Heart left ventricle (tissue), 13 donors: Measurements from ENCODE around the gene FOXK1.

Experiments
- CTCF ChIP-seq, 12 donors: fragments of 200-600 bp; sonication (generic) in 4 of 12; IDR thresholded peaks; one replicate each; pipeline versions ENCODE4 v1.5.0 to v1.8.0; 2018 to 2022; ENCODE audit warnings: antibody characterized with exemption in 12 of 12, mild to moderate bottlenecking in 5 of 12
- POLR2A ChIP-seq, 2 donors: fragments of 450-650 bp; IDR thresholded peaks; one replicate each; pipeline ENCODE4 v1.6.1; 2017; ENCODE audit warnings: antibody characterized with exemption in 2 of 2, mild to moderate bottlenecking in 2 of 2, moderate library complexity in 2 of 2
- donor health status: ischemic (EF 13 %, LVEDD 7.1; RV severe dilation, severe dysfunction).
- donor health status: DM: no; HTN: yes; CAD: no.
- donor health status: DM: no; HTN: no; CAD: no.
- donor health status: ischemic (EF 25% LVEDD 6.9; RV normal size, moderate dysfunction).
- donor health status: ischemic (EF 25% LVEDD 5.7; RV mildly dilated, moderate dysfunction).
- donor health status: ischemic (EF 35%, LVEDD 5.7; RV mildly dilated, moderate dysfunction).
- donor health status: nonischemic (EF 11% LVEDD 7.7; RV severe dilation, severe dysfunction).
- donor health status: DM: yes; HTN: yes; CAD: no.
- donor health status: PGD.
- donor health status: ischemic (EF 29% LVEDD 5.4; RV normal size, mild dysfunction).
- donor health status: nonischemic (EF 23%, LVEDD 6.1; RV moderate dilation, normal function).

- TF ChIP-seq CTCF (IDR thresholded peaks at IDR 0.05) (no peak), POLR2A (IDR thresholded peaks at IDR 0.05) (no peak)
These were observed 28.3 kb upstream of the FOXK1 start for GRCh38 chr7:4653771-4654170.
